ENCODE data around the gene OR10H3.
"Not testable (repeated sequence)": the region's sequence is repeated elsewhere in the genome, so short reads cannot be mapped to it uniquely, and the experiment has no call there.

Gene OR10H3, protein sequence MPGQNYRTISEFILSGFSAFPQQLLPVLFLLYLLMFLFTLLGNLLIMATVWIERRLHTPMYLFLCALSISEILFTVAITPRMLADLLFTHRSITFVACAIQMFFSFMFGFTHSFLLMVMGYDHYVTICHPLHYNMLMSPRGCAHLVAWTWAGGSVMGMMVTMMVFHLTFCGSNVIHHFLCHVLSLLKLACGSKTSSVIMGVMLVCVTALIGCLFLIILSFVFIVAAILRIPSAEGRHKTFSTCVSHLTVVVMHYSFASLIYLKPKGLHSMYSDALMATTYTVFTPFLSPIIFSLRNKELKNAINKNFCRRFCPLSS

GRCh38 chr19:15737722-15738121, at the start of gene OR10H3:
Gene OR10H3, plus strand, starts transcription at chr19:15737985. Its CDS starts 3,408 bp downstream, at chr19:15741393.
- DNase-seq: no peak

- DNase-seq: no peak
Observed at GRCh38 chr19:15696654-15697194, 41.1 kb upstream of the OR10H3 start.

DNA sequence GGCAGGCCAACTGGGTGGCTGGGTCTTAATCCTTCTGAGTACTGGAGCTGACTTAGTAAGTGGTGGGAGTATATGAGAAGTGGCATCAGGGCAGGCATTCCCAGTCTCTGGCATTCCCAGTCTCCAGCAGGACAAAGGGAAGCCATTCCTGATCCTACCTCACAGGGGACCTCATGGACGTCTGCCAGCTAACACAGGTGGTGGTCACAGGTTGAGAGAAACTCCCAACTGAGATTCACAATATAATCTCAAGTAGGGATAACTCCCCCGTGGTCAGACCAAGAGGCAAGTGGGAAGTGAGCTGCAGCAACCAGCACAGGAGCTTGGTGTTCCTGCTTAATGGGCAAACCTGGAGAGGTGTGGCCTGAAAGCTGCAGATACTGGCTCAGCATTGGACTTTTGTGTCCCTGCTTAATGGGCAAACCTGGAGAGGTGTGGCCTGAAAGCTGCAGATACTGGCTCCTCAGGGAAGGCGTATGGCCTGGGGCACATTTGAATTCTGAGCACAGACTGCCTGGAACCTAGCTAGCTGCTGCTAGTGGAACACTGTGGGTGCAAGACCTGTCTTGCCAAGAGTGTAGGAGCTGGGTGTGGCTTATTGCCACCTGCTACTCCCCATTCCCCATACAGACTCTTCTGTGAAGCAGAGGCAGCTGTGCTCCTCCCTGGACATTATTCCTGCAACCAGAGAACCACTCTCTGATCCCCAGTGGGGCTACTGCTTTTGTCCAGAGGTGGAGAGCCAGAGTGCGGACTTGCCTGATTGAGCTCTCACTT, 35.8 kb upstream of the OR10H3 start:
- DNase-seq: no peak

GRCh38 chr19:15702534-15702930, 35.3 kb upstream of the OR10H3 start:
- DNase-seq: peak in 14 of 51 donors; percentile 0 to 28 (median 4)

DNA sequence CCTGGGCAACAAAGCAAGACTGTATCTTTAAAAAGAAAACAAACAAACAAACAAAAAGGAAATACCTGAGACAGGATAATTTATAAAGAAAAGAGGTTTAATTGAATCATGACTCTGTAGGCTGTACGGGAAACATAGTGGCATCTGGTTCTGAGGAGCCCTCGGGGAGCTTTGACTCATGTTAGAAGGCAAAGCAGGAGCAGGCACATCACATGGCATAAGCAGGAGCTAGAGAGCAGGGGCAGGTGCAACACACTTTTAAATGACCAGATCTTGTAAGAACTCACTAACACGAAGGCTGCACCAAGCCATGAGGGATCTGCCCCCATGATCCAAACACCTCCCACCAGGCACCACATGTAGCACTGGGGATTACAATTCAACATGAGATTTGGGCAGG, 23.1 kb upstream of the OR10H3 start:
- DNase-seq: no peak

DNA sequence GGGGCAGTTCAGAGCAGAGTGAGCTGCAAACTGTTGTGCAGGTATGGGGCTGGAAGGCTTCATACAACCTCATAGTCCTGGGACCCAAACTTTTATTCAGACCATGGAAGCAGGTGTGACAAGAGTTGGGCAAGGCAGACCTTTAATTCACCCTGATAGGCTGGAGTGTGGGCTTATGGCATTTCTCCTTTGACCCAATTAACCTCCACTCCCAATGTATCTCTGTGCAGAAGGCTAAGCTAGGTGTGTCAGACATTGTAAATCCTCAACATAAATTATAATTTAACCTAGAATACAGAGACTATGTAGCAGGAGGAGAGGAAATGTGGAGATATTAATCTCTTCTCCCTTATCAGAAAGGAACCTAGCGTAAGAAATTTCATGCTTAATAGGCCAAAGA, 22.1 kb upstream of the OR10H3 start:
- DNase-seq: no peak

DNA sequence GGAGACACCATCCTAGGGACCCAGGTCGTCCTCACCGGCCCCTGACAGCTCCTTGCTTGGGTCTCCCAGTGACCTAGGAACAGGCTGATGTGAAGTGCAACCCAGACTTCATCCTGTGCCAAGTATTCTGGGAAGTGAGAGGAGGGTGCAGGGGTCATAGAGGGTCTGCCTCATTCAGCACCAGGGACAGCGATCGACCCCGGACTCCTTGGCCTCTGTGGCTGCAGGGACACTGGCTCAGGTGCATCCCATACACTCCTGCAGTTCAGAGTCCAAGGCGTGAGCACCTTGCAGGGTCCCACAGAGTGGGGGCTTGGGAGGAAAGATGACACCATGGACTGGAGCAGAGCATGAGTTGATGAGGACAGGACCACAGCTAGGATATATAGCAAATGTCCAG, 20.0 kb upstream of the OR10H3 start:
- no peak for DNase-seq

GRCh38 chr19:15721268-15721667, 16.5 kb upstream of the OR10H3 start:
- no peak for DNase-seq

GRCh38 chr19:15722956-15723355, 14.8 kb upstream of the OR10H3 start:
- no peak for DNase-seq

GRCh38 chr19:15727724-15728123, 10.1 kb upstream of the OR10H3 start, which contains the start of gene OR10H2:
Gene OR10H2, plus strand, starts transcription at chr19:15728024. Its CDS starts 20 bp downstream, at chr19:15728044.
- no peak for DNase-seq

DNA sequence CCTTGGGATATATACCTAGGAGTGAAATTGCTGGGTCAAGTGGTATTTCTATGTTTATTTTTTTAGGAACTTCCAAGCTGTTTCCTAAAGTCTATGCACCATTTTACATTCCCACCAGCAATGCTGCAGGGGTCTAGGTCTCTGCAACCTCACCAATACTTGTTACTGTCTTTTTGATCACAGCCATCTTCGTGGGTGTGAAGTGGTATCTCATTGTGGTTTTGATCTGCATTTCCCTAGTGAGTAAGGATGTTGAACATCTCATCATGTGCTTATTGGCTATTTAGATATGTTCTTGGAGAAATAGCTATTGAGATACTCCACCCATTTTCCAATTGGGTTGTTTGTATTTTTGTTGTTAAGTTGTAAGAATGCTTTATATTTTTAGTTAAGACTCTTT, 7.2 kb upstream of the OR10H3 start:
- no peak for DNase-seq

- DNase-seq: no peak
Observed at GRCh38 chr19:15732388-15732787, 5.4 kb upstream of the OR10H3 start.

DNA sequence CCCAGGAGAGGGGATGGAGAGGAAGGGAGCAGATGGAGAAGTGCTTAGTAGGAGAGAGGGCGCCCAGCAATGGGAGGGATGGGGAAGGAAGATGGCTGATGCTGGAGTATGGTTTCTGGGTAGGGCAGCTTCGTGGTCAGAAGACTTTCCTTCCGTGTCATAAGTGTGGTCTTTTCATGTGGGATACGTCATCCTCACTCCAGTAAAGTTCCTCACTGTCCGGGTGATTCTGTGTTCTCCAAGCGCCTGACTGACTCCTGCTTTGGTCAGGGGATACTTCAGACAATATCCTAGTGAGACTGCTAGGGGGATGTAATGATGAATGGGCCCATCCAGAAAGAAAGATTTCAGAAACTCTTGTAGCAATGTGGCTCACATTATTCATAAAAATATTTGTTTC, 3.9 kb upstream of the OR10H3 start:
- no peak for DNase-seq

- no peak for DNase-seq
Observed at GRCh38 chr19:15740785-15741184, 3.0 kb downstream of the OR10H3 start.

DNA sequence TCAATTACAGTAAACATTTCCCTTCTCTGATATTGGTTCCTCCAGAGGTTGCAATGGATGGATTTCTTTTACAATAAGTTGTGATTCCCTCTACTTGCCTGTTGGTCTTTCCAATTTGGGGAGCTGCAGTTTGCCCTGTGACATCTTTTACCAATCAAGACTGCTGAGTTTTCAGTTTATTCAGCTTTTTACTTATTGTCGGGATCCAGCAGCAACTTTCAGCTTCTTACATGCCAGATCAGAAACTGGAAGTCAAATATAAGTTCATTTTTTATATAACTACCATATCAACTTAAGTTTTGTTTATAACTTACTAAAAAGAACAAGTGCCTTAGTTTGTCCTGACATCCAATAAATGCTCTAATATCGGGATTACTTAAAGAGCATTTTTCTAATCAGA, 10.5 kb downstream of the OR10H3 start:
- no peak for DNase-seq

GRCh38 chr19:15758379-15758778, 20.6 kb downstream of the OR10H3 start:
- no peak for DNase-seq

DNA sequence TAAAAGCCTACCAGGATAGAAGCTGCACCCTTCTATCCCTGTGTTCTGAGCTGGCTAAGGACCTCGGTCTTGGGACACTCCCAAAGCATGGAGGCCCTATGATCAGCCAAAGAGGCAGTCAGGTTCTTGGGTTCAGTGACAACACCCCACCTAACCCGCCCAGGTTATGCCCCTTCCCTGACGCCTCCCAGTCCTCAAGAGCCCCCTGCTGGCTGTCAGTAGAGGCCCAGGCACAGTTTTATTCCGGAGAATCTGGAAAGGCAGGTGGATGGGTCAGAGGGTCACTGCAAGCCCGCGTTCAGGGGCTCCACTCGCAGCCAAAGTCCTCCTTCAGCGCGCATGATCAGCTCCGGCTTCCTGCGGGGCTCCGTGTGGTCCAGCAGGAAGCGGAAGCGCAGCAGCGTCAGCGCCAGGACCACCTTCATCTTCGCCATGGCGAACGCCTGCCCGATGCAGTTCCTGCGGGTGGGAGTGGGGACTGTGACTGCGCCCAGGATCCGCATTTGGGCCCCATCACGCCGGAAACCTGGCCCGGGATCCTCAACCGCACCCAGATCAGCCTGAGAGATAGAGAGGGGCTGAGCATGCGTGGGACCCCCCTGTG, 22.3 kb downstream of the OR10H3 start:
- DNase-seq: no peak

DNA sequence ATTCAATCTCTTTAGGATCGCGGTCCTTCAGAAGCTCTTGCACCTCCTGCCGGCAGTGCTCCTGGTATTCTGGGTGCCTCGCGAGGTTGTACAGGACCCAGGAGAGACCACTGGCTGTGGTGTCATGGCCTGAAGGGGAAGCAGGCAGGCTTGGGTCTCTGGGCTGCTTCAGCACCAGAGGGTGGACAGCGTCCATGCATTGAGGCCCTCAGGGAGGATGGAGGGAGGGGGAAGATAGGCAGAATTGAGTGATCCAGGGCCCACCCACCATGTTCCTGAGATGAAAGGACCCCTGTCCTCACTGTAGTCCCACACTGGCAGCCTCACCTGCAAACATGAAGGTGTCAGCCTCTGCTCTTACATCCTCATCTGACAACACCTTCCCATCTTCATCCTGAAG, 31.8 kb downstream of the OR10H3 start:
- no peak for DNase-seq

GRCh38 chr19:15774159-15774558, 36.4 kb downstream of the OR10H3 start:
- DNase-seq: not testable (repeated sequence)

DNA sequence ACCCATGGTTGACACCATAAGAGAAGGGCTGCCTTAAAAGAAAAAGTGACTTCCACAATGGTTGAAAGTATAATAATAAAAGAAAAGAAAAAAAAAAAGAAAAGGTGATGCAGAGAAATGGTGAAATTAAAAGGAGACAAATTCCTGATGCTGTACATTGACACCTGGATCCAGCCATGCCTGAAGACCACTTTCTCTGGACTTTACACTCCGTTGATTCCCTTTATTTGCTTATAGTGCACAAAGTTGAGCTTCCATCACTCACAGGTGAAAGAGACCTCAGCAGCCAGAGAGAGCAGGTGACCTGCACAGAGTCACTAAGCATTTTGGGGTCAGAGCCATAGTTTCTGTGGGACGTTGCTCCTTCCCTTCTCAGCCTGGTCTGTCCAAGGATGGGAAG, 37.5 kb downstream of the OR10H3 start:
- no peak for DNase-seq

GRCh38 chr19:15776264-15776663, 38.5 kb downstream of the OR10H3 start:
- DNase-seq: no peak

Measured in hypothalamus (tissue), 51 donors.